ENCODE data around the gene ARHGAP6.

- TF ChIP-seq CTCF (conservative IDR thresholded peaks at IDR 0.05; ENCODE audit: low read depth in 2 of 2) (no peak), ZNF114 (CRISPR knock-in tag; IDR thresholded peaks at IDR 0.05) (no peak), POLR2AphosphoS5 (IDR thresholded peaks at IDR 0.05; ENCODE audit: low read depth) (no peak), EZH2 (IDR thresholded peaks at IDR 0.05; ENCODE audit: low read depth, unreplicated experiment) (no peak), CREB1 (CRISPR knock-in tag; IDR thresholded peaks at IDR 0.05; ENCODE audit: low read depth) (no peak), EZH2phosphoT487 (IDR thresholded peaks at IDR 0.05; ENCODE audit: unreplicated experiment) (no peak), ETS1 (IDR thresholded peaks at IDR 0.05) (no peak), STAT1 (IDR thresholded peaks at IDR 0.05; ENCODE audit: unreplicated experiment) (no peak), JUNB (IDR thresholded peaks at IDR 0.05; ENCODE audit: unreplicated experiment) (no peak), ZNF462 (CRISPR knock-in tag; IDR thresholded peaks at IDR 0.05) (no peak), REST (IDR thresholded peaks at IDR 0.05; ENCODE audit: unreplicated experiment) (no peak), ZNF331 (CRISPR knock-in tag; IDR thresholded peaks at IDR 0.05; ENCODE audit: low read depth) (no peak)
These were observed 103.2 kb downstream of the ARHGAP6 start for GRCh38 chrX:11562570-11562969.
